HS-5 (cell line): ENCODE measurements around the gene ECD.

Source experiments
- DNase-seq: peaks from one replicate; pipeline ENCODE4 v3.0.0-alpha.2; 2012; ENCODE audit warnings: low read depth

Gene ECD

DNA sequence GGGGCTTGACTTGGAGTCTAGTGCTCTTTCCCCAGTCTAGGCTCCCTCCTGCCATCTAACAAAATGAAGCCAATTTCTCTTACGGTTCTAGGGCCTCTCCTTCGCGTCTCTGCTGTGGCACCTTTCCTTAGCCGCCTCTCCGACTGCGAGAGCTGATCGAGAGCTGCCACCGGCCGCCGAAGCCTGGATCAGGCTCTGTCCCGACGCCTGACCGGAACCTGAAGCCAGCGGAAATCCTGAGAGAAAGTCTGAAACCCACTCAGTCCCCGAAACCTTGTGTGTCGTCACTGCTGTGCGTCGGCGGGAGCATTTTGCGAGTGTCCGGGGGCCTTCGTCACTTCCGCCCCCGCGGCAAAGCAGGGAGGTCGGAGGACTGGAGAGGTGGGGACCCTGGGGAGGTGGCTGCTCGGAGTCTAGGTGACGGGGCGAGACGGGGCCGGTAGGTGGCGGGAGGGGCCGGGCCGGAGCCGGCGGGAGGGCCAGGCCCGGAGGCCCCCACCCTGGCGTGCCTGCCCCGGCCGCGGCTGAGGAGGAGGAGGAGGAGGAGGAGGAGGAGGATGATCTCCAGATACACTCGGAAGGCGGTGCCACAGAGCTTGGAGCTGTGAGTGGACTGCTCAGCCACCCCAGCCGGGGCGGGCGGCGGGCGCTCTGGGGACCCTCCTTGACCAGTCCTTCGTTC is at the start of gene ECD, which contains the start of gene FAM149B1:
Gene ECD (minus strand): TSS at position 226 of the 682 bp plus-strand sequence. CDS start 4,071 bp downstream, outside the sequence.
Gene FAM149B1 (plus strand): TSS at position 337 of the 682 bp plus-strand sequence. CDS start 221 bp downstream, at position 558.
- peak; percentile 77 for DNase-seq

DNA sequence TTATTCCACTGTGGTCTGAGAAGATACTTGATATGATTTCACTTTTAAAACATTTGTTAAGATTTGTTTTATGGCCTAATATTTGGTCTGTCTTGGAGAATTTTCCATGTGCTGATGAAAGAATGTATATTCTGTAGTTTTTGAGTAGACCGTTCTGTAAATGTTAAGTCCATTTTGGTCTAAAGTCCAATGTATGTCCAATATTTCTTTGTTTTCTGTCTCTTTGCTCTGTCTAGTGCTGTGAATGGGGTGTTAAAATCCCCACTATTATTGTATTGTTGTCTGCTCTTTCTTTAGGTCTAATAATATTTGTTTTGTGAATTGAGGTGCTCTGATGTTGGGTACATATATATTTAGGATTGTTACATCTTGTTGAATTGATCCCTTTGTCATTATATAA is 47.9 kb upstream of the ECD start:
- no peak for DNase-seq

DNA sequence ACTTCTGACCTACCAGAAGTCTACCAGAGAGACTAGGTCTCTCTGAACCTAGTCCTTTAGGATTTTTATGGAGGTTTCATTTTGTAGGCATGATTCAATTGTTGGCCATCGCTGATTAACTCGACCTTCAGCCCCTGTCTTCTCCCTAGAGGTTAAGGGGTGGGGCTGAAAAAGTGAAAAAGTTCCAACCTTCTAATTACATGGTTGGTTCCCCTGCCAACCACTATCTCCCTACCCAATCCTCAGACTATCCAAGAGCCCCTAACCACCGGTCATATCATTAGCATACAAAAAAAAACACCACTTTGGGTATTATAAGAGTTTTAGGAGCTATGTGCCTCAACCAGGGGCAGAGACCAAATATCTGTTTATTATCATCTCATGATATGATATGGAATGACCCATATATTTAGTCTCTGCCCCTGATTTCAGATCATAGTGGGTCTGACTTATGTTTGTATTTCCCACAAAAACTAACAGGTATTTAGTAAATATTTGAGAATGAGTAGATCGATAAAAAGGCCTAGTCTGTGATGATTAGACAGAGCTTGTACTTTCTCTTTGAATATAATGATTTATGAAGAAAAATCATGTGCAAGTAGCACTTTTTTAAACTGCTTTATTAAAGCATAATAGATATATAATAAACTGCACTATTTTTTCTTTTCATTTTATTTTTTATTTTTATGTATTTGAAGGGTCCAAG is 43.5 kb upstream of the ECD start:
- no peak for DNase-seq

DNA sequence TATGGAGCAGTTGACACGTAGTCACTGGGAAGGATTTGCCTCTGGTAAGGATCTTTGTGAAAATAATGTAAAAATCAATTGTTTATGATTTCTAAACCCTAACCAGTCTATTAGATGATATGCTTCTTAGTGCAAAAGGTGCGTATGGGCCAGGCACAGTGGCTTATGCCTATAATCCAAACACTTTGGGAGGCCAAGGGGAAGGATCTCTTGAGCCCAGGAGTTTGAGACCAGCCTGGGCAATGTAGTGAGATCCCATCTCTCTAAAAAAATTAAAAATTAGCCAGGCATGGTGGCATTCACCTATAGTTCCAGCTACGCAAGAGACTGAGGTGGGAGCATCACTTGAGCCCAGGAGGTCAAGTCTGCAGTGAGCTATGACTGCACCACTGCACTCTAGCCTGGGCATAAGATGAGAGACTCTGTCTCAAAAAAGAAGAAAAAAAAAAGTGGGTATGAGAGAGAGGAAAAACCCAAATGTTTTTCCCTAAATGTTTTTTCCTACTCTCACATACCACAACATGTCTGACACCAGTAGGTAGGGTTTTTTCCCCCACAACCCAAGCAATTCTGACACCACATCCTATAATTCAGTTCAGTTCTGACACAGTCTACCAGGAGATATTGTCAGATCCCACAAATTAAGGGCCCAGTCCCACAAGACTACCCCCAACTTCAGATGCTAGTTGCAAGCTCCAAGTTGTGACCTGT is 42.7 kb upstream of the ECD start:
- no peak for DNase-seq

DNA sequence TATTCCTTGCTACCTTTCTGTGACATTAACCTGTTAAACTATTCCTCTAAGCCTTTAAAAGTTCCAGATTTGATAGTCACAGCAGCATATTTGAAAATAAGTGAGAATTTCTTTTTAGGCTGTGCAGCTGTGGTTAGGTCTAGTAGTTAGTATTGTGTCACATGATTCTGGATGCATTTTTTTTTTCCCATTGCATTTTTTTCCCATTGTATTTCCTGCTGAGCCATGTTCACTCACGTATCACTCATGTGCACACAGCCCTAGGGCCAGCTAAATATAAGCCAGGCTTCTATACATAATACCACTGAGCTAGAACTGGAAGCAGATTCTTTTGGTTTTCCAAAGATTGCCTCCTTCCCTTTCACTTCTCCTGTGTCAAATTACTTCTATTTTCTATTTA is 41.9 kb upstream of the ECD start:
- peak; percentile 47 for DNase-seq

DNA sequence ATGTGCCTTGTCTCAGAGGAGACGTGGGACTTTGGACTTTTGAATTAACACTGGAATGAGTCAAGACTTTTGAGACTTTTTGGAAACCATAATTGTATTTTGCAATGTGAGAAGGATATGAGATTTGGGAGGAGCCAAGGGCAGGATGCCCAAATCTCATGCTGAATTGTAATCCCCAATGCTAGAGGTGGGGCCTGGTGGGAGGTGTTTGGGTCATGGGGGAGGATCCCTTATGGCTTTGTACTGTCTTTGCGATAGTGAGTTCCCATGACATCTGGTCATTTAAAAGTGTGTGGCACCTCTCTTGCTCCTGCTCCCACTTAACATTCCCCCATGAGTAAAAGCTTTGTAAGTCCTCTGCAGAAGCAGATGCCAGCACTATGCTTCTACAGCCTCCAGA is 40.1 kb upstream of the ECD start:
- DNase-seq, result no peak

DNA sequence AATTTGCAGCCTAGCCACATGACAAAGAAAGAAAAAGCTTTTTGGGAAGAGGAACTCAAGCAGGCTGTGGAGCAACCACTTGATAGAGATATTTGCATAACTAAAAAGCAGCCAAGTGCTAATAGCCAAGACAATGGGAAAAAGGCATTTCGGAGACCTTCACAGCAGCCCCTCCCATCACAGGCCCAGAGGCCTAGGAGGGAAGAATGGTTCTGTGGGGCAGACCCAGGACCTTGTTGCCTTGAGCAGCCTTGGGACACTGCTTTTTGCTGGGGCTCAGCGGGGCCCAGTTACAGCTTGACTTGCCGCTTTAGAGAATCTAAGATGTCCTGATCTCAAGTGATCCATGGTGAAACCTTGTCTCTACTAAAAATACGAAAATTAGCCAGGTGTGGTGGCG is 38.6 kb upstream of the ECD start:
- DNase-seq, result no peak

DNA sequence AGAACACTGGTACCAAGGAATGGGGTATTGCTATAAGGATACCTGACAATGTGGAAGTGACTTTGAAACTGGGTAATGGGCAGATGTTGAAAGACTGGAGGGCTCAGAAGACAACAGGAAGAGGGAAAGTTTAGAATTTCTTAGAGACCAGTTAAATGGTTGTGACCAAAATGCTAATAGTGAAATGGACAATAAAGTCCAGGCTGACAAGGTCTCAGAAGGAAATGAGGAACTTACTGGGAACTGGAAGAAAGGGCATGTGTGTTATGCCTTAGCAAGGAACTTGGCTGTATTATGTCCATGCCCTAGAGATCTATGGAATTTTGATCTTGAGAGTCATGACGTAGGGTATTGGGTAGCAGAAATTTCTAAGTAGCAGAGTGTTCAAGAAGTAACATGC is 38.1 kb upstream of the ECD start:
- no peak for DNase-seq

DNA sequence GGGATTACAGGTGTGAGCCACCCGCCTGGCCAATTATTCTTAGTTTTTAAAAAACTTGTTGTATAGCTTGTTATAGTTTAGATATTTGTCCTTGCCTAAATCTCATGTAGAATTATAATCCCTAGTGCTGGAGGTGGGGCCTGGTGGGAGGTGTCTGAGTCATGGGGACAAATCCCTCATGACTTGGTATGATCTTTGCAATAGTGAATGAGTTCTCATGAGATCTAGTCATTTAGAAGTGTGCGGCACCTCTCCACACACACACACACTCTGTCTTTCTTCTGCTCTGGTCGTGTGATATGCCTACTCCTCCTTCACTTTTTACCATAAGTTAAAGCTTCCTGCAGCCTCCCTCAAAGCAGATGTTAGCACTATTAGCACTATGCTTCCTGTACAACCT is 37.3 kb upstream of the ECD start:
- no peak for DNase-seq

DNA sequence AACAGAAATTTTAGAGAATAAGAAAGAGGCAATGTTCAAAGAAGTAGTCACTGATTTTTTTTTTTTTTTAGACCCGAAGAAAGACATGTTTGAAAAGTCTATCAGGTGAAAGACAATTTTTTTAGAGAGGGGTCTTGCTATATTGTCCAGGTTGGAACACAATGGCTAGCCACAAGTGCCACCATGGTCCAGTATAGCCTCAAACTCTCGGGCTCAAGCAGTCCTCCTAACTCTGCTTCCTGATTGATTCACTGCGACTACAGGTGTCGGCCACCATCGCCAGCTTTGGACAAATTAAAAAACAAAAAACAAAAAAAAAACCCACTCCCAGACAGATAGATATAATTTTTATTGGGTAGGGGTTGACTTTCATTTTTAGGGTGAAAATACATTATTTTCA is 22.4 kb upstream of the ECD start:
- no peak for DNase-seq

DNA sequence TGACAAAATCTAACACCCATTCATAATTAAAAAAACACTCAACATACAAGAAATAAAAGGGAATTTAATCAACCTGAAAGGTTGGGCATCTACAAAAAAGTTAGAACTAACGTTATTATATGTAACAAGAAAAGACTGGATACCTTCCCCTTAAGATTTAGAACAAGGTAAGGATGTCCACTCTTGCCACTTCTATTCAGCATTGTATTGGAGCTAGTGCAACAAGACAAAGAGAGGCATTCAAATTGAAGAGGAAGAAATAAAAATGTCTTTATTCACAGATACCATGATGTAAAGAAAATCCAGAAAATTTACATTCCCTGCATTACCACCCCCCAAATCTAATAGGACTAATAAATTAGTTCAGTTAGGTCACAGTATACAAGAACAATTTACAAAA is 18.5 kb upstream of the ECD start:
- DNase-seq, result no peak

DNA sequence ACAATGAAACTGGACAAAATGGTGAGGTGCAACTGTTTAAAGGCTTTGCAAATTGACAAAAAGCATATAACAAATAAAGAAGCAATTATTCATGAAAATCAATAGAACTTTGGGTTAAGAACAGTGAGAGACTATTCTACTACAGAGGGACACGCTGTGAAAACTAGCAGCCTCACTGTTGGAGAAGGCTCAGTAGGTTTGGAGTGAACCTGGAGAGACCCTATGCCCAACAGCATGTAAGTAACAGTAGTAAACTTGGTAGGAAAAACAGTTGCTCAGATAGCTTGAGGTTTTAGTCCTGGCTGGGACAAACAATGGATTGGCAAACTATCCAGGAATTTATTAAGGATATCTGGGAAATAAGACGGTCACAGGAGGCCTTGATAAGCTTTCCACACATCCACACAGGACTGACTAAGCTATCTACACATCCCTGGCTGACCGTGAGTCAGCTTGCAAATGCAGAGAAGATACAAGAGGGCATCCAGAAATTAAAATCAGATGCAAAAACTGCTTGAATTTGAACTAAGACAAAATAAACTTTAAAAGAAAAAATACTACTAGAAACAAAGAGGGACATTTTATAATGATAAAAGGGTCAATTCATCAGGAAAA is 16.0 kb upstream of the ECD start:
- DNase-seq, result peak; percentile 88

DNA sequence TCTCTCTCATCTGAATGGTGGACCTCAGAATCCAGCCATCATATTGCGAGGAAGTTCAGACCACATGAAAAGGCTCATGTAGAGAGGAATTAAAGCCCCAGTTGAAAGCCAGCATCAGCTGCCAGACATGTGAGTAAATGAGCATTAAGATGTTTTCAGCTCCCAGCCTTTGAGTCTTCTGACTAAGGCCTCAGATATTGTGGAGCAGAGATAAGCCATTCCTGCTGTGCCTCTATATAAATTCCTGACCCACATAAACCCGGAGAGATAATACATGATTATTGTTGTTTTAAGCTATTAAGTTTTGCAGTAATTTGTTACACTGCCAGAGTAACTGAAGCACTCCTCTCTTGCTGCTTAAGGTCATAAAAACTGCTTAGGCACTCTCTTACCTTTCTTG is 14.8 kb upstream of the ECD start:
- DNase-seq, result peak; percentile 45

DNA sequence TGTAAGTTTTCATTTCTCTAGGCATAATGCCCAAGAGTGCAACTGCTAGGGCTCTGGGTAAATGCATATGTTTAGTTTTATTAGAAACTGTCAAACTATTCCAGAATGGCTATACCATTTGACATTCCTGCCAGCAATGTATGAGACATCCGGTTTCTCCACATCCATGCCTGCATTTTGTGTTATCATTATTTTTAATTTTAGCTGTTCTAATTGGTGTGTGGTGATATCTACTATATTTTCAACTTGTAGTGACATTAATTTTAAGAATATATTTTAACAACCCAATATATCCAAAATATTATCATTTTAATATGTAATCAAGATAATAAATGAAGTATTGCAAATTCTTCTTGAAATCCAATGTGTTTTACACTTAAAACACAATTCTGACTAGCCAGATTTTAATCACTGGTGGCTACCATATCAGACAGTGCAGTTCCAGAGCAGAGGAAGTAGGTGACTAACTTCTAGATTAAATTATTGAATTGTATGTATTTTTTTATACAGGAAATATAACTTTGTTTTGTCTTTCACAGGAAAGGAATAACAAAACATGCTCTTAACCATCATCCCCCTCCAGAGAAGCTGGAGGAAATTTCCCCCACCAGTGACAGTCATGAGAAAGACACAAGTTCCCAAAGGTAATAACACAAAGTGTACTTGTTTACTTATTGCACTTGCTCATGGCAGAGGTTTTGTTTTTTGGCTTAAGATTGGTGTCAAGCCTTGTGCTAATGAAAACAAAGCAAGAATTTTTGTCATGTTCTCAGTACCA is 6.5 kb upstream of the ECD start:
- DNase-seq, result no peak

DNA sequence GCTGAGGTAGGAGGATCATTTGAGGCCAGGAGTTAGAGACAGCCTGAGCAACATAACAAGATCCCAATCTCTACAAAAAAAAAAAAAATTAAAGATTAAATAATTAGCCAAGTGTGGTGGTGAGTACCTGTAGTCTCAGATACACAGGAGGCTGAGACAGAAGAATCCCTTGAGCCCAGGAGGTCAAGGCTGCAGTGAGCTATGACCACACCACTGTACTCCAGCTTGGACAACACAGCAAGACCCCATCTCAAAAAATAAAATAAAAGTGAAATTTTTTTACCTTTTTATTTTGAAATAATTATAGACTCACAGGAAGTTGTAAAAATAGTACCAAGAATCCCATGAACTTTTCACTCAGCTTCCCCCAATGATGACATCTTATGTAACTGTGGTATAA is 5.1 kb upstream of the ECD start:
- DNase-seq, result no peak

DNA sequence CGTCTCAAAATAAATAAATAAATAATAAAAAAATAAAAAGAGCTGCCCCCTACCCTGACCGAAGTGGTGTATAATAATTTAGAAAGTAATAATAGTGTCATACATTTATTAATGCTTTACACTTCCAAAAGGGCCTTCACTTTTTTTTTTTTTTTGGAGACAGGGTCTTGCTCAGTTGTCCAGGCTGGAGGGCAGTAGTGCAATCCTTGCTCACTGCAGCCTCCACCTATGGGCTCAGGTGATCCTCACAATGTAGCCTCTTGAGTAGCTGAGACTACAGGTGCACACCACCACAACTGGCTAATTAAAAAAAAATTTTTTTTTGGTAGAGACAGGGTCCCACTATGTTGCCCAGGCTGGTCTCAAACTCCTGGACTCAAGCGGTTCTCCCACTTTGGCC is 1.5 kb upstream of the ECD start:
- DNase-seq, result no peak

DNA sequence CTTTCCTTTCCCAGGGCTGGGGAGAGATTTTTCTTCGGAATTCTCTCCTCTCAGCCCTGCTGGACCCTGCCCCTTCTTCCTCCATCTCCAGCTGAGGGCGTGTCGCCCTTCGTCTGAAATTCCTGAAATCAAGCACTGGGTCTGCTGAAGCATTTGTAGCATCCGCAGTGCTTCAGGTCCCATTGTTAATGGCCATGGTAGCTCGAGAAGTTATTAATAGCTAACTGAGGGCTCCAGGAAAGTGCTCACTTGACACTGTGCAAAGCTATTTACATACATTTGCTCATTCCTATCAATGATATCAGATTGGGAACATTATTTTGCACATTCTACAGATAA is 626 bp upstream of the ECD start:
- DNase-seq, result no peak

DNA sequence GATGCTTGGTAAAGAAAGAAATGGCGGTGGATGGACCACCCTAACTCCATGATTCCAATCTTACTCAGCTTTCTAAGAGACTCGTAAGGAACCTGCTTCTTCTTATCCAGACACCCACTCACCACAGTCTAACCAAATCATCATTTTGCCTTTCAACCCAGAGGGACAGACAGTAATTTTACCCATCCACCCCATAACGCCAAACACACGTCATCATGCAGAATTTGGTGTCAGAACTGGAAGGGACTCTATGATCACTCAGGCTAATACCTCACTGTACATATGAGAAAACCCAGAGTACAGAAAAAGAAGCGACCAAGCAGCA is 388 bp downstream of the ECD start:
- DNase-seq, result no peak

DNA sequence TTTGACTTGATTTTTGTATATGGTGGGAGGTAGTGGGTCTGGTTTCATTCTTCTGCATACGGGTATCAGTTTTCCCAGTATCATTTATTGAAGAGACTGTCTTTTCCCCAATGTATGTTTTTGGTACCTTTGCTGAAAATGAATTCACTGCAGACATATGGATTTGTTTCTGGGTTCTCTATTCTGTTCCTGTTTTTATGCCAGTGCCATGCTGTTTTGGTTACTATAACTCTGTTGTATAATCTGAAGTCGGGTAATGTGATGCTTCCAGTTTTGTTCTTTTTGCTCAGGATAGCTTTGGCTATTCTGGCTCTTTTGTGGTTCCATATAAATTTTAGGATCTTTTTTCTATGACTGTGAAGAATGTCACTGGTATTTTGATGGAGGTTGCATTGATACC is 836 bp downstream of the ECD start:
- DNase-seq, result no peak

DNA sequence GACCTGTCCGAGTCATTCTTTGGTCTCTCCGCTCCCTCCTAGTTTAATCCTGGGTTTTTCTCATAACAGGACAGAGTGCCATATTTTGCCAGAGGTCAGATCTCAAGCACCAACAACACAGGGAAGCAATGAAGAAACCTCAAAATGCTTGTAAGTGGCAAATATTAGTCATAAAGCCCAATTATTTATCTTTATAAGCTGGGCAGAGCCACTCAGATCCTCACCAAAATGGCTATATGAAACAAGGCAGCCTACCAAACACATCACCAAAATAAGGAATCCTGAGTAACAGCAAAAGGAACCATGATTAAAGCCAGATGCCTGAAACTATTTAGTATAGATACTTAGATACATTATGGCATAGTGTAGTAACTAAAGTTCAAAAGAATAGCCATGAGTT is 4.7 kb downstream of the ECD start:
- no peak for DNase-seq

DNA sequence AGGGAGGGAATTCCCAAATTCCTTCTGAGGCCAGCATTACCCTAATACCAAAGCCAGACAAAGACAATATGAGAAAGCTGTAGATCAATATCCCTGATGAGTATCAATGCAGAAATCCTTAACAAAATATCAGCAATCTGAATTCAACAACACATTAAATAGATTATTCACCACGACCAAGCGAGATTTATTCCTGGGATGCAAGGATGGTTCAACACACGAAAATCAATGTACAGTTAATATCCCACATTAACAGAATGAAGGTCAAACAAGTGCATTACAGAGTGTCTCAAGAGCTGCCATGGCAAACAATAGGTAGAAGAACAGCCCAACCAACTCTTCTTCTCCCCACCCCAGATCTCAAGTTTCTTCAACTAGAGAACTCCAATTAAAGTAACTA is 6.1 kb downstream of the ECD start:
- DNase-seq, result no peak

DNA sequence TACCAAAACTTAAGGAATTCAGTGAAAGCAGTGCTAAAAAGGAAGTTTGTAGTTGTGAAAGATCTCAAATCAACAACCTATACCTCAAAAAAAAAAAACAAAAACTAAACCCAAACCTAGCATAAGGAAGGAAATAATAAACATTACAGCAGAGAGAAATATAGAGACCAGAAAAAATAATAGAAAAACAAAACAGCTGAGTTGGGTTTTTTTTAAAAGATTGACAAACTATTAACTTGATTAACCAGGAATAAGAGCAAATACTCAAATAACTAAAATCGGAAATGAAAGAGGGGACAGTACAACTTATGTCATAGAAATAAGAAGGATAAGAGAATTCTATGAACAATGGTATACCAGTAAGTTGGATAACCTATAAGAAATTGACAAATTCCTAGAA is 6.7 kb downstream of the ECD start:
- DNase-seq, result no peak
